Fibroblast of skin of right biceps (primary cell): ENCODE results near the gene CCDC85C.

ENCODE experiments used
- DNase-seq: peaks from one replicate; pipeline ENCODE4 v3.0.0-alpha.2; 2013

Gene CCDC85C

DNA sequence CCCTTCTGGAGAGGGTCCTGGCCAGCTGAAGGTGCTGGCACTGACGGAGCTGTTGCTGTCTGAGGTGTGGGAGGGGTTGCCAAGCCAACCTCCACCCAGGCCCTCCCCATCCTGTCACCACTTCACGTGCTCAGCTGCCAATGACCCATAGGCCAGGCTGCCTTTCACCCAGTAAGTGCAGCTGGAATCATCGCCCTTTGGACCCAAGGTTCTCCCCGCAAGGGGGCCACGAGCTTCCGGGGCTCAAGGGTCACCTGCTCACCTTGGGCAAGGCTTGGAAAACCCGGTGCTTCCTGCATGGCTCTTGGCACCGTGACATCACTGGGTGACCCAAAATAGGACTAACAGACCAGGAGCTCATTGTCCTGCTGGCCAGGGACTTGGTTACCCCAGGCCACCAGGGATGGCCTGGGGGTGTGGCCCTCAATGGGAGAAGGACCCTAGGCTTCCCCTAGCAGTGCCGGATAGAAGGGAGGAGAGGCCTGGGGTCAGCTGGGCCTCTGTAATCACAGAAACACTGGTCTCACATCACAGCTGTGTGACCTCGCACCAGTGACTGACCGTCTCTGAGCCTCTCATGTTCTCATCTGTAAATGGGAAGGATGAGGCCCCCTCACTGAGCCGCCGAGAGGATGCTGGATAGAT is 51.3 kb downstream of the CCDC85C start:
- no peak for DNase-seq

DNA sequence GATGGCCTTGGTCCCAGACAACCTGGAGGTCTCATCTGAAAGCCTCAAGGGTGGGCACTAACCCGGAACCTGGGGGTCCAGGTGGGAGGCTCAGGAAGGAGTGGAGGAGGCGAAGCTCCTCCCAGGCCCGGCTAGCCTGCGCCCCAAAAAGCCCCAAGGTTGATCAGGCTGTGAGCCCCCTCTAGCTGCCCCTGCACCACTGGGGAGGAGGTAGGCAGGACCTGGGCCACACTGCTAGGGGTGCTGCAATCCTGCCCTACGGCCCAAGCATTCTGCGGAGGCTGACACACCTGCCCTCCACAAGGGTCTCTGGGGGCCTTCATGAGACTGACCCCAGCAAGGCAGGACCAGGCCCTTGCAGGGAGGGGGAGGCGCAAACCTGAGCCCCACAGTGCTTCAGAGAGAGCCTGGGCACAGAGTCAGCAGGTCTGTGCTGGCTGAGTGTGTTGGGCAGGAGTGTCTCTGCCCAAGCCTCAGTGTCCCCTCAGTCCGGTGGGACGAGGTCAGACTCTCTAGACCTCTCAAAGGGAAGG is 51.9 kb downstream of the CCDC85C start:
- DNase-seq = no peak

DNA sequence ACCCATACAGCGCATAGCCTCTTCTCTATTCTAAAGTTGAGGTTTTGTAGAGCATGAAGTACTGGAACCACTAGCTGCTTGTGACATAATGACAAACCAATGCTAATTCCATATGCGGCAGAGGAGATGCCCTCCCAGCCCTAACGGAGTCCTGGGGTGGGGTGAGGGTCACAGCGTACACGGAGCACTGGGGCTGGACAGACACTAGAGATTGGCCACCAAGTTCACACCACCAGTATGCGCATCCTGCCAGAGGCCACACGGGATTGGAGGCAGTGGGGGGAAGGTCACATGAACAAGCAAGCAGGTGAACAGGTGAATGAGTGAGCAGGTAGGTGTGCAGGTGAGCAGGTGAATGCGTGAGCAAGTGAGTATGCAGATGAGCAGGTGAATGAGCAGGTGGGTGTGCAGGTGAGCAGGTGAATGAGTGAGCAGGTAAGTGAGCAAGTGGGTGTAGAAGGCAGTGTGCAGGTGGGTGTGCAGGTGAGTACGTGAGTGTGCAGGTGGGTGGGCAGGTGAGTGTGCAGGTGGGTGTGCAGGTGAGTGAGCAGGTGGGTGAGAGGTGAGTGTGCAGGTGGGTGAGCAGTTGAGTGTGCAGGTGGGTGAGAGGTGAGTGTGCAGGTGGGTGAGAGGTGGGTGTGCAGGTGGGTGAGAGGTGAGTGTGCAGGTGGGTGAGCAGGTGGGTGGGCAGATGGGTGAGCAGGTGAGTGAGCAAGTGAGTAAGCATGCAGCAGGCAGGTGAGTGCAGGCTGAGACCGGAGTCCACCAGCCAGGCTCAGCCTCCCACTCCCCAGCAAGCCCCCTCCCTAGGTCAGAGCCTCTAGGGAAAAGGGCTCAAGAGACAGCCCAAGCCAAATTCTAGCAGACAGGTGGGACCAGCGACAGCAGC is 52.7 kb downstream of the CCDC85C start:
- no peak for DNase-seq

DNA sequence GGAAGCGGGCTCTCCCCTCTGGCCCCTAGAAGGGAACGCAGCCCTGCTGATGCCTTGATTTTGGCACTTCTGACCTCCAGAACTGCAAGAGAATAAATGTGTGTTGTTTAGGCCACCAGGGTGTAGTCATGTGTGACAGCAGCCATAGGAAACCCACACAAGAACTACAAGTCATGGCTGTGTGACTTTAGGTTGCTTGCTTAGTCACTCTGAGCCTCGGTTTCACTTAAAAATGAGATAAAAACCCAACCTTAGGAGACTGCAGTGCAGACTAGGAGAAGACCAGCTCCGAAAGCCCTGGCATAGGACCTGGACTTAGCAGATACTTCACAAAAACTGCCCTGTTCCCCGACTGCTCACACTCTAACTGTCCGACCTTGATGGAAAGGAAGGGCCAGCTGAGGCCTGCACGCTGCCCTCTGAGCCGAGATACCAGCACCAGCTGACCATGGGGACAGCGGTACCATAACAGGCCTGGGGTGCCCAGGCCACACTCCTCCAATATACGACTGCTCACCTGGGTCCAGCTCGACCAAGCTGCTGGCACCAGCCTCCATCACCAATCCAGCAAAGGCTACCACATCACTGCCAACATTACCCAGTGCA is 53.5 kb downstream of the CCDC85C start:
- no peak for DNase-seq

DNA sequence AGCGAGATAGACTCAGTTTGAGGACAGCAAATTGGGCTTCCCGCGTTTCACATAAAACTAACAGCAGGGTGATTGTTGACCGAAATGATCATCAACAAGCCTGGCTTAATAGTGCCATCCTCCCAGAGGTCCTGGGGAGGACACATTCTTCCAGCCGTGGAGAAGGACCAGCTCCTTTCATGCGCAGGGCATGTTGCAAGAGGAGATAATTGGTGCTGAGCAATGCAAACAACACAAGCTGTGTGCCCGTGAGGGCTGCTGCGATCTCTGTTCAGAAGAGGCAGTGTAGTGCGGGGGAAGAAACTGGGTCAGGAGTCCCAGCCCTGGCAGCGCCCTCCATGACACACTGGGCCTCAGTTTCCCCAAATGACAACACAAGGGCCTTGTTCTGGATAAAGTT is 54.3 kb downstream of the CCDC85C start:
- DNase-seq = no peak

DNA sequence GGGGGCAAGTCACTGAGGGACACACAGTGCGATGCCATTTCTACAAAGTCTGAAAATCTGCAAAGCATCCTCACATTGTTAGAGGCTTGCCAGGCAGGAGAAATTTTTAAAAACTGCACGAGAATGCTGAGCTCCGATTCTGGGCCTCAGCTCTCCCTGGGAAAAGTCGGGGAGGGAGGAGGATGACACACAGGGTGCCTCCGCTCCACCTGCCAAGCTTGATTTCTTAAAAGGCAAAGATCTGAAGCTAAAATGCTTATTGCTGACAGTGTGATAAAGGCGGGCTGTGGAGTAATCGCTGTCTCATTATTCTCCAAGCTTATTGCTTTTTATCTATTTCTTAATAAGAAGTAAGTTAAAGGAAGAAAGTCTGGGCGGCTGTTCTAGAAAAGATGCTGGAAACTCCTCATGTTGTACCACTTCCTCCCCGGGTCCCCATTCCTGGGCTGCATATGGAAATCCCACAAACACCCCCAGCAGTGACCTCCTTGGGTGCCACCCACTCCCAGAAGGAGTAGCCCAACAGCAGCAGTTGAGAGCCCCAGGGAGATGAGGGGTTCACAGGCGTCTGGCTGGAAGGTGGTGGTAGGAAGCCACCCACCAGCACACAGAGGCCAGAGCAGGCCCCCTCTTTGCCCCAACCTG is 55.0 kb downstream of the CCDC85C start:
- no peak for DNase-seq

DNA sequence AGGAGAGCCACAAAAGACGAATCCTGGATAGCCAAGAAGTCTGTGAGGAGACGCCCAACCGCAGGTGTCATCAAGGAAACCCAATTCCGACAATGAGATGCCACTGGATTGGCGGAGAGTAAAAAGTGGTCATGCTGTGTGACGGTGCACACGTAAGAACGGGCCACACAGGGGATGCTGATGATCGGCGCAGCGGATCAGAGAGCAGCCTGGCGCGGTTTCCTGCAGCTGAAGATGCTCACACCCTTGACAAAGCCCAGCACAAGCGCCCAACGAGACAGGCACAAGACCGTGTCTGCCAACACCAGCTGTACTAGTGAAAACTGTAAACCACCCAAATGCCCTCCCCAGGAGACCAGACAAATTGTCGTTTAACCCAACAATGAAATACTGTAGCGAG is 55.8 kb downstream of the CCDC85C start:
- DNase-seq = no peak

DNA sequence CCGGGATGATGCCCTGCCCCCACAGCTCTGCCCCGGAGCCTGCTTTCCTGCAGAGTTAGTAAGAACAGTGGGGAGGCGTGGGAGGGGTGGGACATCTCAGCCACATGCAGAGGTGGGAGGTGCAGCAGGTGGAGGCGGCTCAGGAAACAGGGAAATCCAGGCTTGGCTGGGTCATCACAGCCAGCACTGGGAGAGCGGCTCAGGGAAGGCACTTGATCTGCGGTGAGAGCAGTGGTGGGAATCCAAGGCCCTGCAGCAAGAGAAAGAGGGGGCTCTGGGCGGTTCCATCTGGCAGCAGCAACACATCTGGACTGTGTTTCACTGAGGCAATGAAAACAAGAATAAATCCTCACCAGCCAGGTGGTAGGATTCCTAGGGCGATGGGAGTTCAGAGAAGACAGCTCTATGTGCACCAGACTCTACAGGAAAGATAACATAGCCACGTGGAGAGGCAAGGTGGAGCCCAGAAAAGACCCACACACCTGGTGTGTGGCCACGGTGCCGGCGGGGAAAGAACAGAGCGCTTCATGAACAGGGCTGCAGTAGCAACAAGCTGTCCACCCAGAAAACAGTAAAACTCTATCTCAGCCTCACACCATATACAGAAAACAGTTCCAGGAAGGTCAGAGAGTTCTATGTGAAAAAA is 57.6 kb downstream of the CCDC85C start:
- no peak for DNase-seq

DNA sequence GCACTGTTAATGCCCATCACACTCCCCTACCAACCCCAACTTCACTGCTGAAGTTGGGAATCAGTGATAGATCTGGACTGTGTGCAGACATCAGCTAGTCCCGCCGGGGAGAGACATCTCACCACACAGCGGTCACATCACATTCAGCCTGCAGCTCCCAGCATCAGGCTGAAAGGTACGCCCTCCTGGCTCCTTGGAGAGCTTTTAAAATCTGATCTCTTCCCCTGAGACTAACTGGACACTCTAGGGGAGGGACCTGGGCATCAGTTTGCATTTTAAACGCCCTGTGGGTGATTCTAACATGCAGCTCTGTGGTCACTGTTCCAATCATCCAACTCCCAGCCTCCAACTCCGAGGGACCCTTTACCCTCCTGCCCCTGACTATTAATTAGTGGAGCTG is 58.4 kb downstream of the CCDC85C start:
- DNase-seq = no peak

DNA sequence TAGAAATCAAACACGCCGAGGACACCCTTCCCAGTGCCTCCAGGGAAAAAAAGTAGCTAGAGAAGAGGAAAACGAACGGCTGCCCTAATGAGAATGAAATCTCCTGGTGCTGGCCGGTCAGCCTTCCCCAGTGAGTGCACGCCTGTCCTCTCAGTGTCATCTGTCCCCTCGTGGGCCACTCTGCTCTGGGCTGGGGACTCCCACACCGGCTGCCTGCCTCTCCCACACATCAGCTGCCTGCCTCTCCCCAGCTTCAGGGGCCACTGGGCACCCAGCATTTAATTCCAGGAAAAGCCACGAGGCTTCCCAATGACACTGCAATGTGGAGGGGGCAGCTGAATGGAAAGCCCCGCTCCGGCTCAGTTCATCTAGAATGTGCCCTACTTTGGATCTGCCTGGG is 59.0 kb downstream of the CCDC85C start:
- DNase-seq = no peak

DNA sequence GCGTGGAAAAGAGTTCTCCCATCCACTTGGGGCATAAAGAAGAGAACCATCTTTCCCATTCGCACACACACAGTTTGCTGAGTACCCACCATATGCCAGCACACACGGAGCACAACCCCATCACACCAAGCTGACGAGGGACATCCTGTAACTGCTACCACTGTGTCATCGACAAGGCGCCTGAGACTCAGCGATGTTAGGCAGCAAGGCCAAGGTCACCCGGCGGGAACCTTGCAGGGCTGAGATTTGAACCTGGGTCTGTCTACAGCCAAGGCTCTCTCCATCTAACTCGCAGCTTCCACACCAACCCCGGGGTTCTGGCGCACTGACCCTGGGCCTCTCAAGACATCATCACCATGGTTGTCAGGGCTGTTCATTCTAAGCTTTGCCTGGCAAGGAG is 60.0 kb downstream of the CCDC85C start:
- no peak for DNase-seq

DNA sequence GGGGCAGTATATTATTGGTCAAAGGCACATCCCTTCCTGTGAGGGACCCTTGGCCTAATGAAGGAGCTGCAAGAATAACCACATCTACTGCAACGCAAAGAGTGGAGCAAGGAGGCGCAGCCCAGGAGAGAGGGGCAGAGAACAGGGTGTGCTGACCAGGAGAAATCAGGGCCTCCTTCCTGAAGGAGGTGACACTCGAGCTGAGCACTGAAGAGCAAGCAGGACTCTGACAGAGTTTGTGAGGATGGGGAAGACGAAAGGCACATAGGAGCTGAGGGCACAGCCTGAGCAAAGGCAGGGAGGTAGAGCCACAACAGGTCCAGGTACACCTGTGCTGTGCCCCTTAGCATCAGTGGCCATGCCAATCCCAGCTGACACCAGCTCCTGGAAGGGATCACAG is 60.6 kb downstream of the CCDC85C start:
- DNase-seq = no peak

DNA sequence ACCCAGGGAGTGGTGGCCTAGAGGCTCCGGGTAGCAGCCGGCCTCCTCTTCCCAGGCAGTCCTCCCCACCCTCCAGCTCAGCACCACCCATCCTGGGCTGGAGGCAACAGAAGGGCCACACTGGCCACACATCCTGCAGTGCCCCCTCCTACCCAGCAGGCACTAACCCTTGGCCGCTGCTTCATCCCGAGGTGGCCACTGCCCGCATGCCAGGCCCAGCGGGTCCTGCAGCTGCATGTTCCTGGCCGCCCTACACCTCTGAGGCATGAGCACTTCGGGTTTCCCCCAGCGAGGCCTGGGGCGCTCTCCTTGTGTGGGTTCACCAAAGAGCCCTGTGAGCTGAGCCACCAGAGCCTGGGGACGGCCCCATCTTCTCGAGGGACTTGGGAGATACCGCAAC is 61.4 kb downstream of the CCDC85C start:
- DNase-seq = no peak

DNA sequence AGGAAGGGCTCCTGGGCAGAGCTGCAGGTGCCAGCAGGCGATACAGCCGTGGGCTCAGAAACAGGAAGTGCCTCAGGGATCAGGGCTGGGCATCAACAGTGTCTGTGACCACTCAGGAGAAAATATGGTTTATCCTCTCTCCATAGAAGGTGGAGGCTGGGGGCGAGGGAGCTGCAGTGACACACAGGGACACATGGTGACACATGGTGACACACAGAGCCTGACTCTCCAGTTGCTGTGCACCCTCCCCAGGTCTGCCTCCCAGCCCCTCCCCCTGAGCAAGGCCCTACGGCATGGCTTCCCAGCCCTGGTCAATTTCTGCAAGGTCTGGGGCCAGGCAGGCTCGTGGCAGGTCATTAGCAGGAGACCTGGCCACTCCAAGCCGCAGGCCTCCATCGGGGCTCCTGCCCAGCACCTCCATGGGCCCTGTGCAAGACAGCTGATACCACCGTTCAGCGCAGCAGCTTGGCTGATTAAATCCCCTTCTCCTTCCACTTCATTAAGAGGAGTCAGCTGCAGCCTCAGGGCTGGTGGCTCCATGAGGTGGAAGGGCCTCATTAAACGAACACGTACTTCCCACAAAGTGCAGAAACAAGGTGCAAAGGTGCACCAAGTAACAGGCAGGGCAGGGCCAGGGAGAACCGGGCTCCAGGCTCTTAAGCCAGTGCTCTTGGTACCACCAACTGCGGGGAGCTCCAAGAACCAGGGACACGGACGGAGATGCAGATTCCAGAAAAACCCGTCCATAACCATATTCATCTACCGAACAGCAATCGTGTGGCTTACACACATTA is 62.1 kb downstream of the CCDC85C start:
- no peak for DNase-seq

DNA sequence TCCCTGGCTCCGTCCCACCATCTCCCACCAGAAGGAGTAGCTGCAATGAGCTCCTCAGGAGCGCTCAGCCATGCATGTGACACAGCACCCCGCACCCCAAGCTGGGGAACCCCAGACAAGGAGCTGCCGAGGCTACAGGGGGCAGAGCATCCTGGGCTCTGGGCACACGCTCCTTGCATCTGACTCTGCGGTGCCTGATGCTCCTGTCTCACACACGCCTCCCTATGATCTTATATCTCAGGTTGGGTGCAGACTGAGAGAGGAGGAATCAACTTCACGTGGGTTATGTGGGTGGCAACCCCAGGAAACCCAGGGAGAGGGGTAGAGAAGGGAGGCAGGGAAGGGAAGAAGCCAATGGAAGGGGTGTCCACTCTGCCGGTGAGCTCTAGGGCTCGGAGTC is 62.8 kb downstream of the CCDC85C start:
- DNase-seq = no peak

DNA sequence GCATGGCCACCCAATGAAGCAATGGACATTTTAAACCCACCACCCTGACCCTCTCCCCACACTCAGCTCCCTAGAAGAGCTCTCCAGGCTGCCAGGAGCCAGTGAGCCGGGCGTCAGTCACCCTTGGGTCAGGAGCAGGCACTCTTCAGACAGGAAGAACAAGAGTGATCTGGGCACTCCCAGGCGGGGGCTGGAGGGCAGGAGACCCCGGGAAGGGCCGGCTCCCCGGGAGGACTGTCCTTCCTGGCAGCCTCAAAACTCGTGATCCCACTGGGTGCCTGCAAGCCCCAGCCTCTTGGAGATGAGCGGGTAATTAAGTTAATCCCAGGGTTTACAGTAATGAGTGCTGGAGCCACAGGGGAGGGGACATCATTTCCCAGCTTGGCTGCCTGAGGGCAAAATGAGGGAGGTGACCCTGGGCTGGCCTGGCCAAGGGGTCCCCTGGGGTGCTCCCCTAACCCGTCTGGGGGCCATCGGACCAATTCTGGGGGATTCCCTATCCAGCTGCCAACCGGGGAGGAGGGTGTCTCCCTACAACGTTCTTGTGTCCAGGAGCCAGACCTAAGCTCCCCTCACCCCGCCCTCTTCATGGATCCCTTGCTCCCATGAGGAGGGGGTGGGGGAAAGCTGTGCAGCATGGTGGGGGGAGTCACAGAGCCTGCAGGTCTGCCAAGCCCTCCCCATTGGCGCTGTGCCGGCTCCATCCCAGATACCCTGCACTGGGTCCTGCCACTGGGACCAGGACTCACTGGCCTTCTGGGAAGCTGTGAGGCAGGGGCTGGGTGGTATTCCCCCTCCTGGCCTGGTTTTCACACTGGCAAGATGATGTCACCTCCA is 63.6 kb downstream of the CCDC85C start:
- DNase-seq = no peak

DNA sequence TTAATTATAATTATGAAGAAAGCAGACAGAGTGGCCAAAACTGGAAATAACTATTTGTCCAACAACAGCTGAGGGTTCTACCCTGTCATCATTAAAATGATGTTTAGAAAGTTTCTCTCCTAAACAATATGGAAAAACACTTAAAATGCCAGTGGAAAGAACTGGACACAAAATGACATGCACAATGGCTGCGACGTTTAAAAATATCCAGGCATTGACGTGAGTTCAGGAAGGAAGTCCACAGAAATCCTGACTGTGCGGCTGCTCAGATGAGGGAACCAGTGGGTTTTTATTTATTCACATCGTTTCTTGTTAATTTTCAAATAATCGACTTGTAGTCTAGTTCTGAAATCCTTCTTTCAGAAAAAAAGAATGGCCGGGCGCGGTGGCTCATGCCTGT is 64.5 kb downstream of the CCDC85C start:
- no peak for DNase-seq

DNA sequence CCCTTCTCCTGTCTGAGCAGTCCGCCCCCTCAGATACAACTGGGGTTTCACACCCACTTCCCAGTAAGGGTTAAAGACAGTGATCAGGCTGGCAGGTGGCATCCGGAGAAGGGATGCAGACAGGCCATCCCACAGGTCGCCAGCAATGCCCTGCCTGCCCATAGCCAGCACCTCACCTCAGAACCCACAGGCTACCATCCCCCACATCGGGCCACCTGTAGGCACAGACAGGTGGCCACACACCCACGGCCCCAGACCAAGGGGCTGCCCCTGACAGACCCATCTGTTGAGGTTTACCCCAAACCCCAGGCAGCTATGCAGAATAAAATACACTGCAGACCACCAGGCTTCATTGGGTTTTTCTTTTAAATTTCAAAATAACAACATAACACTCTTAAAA is 65.3 kb downstream of the CCDC85C start:
- no peak for DNase-seq

DNA sequence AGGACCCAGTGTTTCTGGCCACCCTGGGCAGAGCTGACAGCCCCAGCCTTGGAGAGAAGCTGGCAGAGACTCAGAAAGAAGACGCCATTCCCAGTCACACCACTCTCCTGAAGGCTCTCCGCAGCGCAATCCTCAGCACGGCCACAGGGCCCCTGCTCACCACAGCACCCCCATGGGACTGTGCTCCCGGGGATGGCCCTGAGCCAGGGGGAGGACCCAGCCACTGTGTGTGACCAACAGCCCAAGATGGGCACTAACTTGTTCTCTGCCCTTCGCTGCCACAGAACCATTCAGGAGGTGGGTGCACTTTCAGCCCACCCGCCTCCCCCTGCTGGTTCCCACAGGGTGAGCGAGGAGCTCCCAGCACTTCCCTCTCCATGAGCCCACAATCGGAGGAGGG is 65.7 kb downstream of the CCDC85C start:
- DNase-seq = peak; percentile 33

DNA sequence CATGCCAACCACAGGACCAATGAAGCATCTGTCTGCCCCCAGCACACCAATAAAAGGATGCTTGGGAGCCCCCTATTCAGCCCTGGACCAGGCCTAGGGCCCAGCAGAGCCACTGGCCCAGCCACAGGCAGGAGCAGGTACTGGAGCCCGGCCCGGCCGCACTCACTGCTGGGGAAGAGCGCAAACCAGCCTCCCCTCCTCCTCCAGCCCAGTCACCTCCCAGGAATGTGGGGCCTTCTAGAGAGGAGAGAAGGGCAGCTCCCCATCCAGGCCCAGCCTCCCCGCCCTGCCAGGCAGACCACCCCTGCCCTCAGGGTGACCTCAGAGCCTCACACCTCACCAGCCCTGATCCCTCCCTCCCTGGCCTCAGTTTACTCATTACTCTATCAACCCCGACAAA is 66.6 kb downstream of the CCDC85C start:
- DNase-seq = peak; percentile 91
